GM12874 (cell line): Measurements from ENCODE around the gene CST6.

ENCODE experiments used
- TF ChIP-seq, protein P1 (sequence below): IDR thresholded peaks from 2 replicates; pipeline ENCODE4 v1.5.1; 2011; ENCODE audit warnings: low read depth, mild to moderate bottlenecking, control low read depth, low read length, moderate library complexity; ENCODE audit not compliant: insufficient read depth

CST6 gene

DNA sequence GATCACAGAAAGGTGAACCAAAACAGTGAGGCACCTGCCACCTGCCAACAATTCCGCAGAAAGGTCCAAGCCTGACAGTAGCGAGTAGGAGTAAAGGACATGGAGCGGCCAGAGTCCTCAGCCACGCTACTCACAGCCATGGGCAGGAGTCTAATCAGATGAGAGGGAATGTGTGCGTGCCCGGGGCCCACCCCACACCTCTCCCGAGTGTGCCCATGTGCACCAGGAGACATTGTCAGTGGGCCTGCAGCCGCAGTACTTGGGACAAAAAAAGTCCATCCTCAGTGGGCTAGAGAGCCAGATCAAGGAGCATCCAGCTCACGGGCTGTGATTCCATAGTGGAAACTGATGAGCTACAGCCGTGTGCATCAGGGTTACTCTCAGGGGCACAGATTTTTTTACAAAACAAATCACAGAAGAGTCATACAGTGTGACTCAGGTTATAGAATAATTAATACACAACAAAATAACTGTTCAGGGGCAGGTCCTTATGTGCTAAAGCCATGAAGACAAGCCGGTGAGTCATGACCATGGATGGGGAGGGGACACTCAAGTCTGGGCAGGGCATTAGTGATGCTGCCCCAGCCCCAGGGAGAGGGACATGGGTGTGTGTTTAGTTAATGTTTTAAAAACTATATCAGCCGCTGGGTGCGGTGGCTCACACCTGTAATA, 38.2 kb upstream of the CST6 start:
- TF ChIP-seq, protein P1, sequence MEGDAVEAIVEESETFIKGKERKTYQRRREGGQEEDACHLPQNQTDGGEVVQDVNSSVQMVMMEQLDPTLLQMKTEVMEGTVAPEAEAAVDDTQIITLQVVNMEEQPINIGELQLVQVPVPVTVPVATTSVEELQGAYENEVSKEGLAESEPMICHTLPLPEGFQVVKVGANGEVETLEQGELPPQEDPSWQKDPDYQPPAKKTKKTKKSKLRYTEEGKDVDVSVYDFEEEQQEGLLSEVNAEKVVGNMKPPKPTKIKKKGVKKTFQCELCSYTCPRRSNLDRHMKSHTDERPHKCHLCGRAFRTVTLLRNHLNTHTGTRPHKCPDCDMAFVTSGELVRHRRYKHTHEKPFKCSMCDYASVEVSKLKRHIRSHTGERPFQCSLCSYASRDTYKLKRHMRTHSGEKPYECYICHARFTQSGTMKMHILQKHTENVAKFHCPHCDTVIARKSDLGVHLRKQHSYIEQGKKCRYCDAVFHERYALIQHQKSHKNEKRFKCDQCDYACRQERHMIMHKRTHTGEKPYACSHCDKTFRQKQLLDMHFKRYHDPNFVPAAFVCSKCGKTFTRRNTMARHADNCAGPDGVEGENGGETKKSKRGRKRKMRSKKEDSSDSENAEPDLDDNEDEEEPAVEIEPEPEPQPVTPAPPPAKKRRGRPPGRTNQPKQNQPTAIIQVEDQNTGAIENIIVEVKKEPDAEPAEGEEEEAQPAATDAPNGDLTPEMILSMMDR = no peak

DNA sequence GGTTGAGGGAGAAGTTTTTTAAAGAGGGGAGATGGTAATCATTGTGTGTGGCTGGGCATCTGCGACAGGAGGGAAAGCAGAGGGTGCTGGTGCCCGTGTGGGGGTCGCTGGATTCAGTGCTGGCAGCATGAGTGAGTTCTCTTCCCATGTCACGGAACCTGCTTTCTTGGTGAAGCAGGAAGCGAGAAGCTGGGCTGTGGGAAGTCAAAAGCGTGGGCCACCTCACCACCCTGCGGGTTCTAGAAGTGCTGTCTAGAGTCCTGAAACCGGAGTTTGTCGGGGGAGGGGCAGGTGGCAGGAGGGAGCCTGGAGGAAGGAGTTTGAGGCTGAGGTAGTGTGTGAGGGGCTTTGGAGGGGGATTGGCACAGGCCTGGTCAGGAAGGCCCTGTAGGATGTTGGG, 36.0 kb upstream of the CST6 start:
- TF ChIP-seq, protein P1 = no peak

DNA sequence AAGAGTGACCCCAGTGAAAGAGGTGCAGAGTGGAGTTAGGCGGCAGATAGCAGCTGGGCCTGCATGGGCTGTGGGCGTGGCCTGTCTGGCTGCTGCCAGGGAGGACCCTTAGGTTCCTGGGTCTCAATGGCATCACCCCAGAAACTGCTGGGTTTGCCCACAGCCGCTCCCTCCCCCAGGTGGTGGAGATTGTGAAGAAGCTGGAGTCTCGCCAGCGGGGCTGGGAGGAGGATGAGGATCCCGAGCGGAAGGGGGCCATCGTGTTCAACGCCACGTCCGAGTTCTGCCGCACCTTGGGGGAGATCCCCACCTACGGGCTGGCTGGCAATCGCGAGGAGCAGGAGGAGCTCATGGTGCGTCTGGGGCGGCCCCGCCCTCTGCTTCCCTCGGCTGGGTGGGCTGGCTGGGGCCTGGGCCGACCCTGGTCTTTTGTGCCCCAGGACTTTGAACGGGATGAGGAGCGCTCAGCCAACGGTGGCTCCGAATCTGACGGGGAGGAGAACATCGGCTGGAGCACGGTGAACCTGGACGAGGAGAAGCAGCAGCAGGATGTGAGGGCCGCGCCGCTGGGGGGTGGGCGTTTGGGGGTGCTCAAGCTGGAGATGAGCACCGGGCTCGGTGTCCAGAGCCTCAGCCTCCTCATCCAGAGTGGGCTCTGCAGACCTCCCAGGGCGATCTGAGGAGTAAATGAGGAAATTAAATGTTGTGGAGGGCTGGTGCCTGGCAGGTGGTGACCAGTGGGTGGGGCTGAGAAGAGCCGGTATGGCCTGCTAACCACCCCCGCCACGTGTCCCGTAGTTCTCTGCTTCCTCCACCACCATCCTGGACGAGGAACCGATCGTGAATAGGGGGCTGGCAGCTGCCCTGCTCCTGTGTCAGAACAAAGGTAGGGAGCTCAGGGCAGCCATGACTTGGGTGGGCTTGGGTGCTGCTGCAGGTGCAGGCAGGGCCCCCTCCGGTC, 35.3 kb upstream of the CST6 start:
- TF ChIP-seq, protein P1 = no peak

DNA sequence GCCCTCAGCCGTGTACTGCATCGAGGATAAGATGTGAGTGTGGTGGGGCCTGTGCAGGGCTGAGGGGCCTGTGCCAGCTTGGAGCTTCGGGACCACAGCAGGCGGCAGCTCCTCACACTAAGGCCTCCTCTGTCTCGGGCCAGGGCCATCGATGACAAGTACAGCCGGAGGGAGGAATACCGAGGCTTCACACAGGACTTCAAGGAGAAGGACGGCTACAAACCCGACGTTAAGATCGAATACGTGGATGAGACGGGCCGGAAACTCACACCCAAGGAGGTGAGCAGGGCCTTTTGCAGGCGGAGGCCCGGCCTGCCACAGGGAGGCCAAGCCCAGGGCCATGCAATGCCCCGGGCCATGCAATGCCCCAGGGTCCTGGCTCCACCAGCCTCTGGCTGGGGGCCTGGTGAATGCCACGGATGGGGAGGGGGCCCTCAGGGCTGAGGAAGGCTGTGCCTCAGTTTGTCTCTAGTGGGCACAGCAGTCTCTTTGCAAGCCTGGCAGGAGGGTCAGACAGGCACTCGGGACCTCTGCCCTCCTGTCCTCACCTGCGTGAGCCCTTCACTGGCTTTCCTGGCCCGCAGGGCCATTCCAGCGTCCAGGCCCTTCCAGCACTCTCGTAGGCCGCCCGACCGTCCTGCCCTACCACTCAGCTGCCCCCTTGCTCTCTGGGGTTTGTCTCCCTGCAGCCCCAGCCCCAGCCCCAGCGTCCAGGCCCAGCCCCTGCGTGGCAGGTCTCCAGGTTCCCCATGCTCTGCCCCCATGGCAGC, 34.0 kb upstream of the CST6 start:
- TF ChIP-seq, protein P1 = no peak

DNA sequence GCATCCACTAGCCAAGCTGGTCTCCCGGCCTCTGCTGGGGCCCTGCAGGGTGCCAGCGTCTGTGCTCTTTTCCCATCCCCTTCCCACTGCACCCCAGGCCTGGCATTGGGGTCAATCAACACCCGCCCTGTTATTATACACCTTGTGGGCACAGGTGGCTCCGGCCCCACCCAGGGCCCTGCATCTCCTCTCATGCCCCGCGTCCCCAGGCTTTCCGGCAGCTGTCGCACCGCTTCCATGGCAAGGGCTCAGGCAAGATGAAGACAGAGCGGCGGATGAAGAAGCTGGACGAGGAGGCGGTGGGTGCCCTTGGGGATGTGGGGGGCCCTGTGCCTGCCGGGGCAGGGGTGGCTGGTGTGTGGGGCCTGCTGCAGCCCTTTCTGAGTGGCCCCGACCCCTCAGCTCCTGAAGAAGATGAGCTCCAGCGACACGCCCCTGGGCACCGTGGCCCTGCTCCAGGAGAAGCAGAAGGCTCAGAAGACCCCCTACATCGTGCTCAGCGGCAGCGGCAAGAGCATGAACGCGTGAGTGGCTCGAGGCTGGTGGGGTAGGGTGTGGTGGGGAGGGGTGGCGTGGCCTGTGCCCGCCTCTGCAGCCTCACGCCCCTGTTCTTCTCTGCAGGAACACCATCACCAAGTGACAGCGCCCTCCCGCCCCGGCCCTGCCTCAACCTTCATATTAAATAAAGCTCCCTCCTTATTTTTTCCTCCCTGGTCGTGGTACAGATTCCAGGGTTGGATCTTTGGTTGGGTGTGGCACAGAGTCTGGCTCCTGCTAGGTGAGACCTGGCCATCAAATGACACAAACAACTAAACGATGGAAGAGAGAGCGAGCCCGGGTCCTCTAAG, 33.2 kb upstream of the CST6 start:
- TF ChIP-seq, protein P1 = no peak

DNA sequence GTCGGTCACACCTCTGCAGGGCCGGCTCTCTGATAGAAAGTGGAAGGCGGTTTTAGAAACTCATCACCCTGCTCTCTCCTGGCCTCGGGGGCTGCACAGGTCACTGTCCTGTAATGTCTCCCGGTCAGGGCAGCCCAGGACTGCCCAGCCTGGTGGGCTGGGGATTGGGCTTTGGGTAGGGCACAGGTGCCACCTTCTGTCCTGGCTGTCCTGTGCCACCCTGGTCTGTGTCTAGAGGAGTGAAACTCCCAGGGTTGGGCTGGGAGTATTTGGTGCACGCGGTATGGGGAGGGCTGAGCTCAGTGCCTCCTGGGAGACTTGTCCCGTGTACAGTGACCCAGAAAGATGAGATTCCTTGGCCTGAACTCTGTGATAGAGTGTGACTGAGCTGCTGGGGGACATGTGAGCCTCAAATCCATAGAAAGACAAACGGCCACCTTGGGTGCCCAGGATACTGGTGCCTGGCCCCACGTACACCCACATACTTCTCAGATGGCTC, 32.5 kb upstream of the CST6 start:
- TF ChIP-seq, protein P1 = no peak
